Right renal pelvis (tissue), 4 donors: ENCODE results near the gene LSM6. TPM values are rescaled to one million over a fixed set of nuclear protein-coding genes. Genes with fewer than 3 reads are reported as not detected.

Experiments used
- DNase-seq, 4 donors: peaks; one replicate each; pipeline ENCODE4 v3.0.0-alpha.2; 2013; ENCODE audit warnings: low read depth in 4 of 4, low spot score in 3 of 4, missing footprints in 1 of 4
- polyA plus RNA-seq, 4 donors: library from polyadenylated mRNA; unstranded; fragments of 120-200 nt; gene quantifications; one replicate each; pipeline ENCODE4 v1.2.1, GENCODE V29; 2013; ENCODE audit not compliant: insufficient read length in 4 of 4

LSM6 gene
- 10 to 100 TPM; 57.5 to 66.3 (median 60.0) TPM for polyA plus RNA-seq

GRCh38 chr4:146175541-146176453 lies at the start of gene LSM6:
Gene LSM6 (plus strand): TSS chr4:146175718. CDS start chr4:146182922, 7,204 bp downstream.
- peak; percentile 74 to 82 (median 80) for DNase-seq

DNA sequence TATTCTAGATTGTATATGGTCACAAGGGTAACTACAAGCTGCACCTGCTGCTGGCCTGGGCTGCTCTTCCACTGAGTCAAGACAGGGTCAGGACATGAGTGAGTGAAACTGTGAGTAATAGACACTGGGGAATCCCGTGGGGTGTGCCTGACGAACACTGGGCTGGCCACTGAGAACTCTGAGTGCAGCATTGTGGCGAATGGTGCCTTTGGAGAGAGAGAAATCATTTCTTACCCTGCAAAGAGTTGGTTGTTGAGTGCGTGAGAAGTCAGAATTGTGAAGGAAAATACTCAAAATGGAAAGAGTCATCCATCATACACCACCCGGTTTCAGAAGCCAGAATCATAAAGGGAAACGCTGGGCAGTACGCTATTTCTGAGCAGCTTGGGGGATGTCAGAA lies 43.1 kb upstream of the LSM6 start:
- no peak for DNase-seq

DNA sequence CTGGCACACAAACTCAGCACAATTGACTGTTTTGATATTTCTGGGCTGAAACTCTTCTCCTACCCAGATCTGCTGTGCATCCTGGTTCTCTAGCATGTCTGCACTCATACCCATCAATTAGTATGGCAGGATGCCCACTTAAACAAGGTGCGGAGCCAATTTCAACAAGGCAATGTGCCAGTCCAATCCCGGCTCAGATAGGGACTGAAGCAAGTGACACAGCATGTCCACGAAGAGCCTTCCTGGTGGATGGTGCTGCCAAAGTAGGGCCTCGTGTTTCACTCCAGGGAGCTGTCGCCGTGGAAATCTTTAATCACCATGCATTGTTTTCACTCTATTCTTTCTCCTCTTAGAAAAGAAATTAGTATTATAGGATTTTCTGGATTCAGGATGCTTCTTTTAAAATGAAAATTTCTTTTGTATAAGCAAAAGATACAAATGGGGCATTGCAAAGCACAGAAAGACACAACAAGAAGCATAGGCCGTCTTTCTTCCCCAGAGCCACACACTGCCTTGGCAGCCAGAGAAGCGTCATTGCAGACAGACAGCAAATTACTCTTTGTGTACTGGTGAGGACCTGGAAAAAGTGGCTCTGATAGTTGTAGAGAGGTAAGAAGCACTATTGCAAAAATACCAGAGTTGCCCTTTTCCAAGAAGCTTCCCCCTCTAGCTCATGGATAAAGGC lies 40.6 kb upstream of the LSM6 start:
- no peak for DNase-seq

DNA sequence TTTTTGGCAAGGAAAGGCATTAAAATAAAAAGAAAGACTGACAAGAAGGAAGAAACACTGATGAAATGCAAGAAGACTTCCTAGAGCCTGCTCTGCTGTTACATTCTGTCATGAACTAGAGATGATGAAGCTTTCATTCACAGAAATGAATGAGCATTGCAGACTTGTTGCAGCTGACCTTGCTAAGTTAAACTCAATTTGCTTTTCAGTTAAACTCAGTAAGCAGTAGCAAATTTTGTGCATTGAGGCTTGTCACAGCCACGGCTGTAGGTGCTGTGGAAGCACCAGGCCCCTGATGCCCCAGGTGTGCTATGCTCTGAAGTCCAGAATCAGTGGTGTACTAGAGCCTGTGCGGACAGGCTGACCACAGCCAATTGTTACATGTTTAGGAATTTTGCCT lies 39.6 kb upstream of the LSM6 start:
- DNase-seq, result no peak

DNA sequence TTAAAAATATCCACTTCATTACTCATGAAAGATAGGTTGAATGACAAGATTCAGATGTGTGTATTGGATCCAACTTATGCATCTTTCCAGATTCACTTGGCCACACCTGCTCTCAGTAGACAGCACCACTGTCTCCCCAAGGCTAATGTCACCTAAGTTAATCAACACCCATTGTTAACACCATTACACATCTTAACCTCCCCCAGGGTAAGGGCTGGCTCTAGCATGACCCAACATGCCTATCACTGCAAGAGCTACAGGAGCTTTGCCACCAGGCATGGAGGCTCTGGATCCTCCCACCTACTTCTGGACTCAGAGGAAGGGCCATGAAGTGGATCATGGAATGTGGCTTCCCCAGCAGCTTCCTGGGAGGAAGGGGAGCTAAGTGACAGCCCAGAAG lies 32.8 kb upstream of the LSM6 start:
- DNase-seq, result no peak

- no peak for DNase-seq
Measured at GRCh38 chr4:146143888-146144287, 31.6 kb upstream of the LSM6 start.

DNA sequence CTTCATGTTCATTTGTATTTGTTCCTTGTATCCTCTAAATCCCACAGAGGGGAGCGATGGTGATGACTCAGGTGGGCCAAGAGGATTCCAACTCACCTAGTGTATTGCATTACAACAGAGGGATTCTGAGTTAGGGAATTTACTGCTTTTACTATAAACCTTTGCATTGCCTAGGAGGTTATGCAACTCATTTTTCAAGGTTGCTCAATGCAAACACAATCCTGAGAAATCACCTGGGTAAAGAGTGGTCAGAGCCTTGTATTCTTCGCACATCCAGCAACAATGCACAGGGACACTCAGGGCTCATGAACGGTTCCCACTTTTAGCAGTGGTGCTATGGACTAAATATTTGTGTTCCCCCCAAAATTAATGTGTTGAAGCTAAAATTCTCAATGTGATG lies 28.6 kb upstream of the LSM6 start:
- DNase-seq, result no peak

DNA sequence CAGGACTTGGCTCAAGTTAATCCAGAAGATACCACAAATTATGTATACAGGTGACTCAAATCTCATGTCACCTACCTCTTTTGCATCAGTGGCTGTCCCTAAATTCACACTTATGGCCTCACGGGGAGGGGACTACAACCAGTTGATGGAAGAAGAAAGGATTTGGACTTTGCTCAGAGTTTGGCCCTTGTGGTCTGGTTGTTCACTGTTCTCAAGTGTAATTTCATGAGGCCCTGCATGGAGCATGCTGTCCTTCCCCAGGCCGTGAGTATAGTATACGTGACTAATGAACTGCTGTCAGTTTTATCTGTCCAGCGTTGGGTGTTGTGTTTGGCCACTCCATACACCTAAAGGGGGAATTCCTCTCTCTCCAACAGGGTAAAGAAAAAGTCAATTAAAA lies 27.5 kb upstream of the LSM6 start:
- no peak for DNase-seq

GRCh38 chr4:146154057-146154456 lies 21.5 kb upstream of the LSM6 start:
- no peak for DNase-seq

GRCh38 chr4:146155152-146155724 lies 20.3 kb upstream of the LSM6 start:
- no peak for DNase-seq

DNA sequence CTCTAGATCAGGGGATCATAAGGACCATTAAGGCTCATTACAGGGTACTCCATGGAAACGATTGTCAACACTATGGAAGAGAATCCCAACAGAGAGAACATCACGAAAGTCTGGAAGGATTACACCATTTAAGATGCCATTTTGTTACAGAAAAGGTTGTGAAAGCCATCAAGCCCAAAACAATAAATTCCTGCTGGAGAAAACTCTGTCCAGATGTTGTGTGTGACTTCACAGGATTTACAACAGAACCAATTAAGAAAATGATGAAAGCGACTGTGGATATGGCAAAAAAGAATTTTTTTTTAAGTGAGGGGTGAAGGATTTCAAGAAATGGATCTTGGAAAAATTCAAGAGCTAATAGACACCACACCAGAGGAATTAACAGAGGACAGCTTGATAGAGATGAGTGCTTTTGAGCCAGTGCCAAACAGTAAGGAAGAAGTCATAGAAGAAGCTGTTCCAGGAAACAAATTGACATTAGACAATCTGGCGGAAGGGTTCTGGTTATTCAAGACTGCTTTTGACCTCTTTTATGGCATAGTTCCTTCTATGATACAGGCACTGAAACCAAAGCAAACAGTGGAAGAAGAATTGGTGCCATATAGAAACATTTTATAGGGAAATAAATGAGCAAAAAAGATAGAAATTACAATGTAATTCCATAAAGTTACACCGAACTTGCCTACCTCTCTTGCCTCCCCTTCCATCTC lies 17.3 kb upstream of the LSM6 start:
- no peak for DNase-seq

- DNase-seq, result no peak
Measured at GRCh38 chr4:146159384-146160058, 16.0 kb upstream of the LSM6 start.

DNA sequence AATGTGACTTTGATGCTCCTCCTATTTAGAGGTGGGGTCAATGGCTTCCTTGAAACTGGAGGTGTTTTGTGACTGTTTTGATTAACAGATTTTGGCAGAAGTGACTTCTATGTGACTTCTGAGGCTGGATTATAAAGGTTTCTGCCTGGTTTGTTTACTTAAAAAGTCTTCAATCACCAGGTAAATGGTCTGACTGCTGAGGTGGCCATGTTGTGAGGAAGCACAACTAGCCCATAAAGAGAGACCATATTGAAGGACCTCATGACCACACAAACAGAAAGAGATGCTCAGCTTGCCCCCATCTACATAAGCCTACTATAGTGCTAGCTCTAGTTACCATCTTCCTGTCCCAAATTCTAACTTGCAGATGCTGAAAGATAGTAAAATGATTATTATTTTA lies 14.3 kb upstream of the LSM6 start:
- DNase-seq, result no peak

DNA sequence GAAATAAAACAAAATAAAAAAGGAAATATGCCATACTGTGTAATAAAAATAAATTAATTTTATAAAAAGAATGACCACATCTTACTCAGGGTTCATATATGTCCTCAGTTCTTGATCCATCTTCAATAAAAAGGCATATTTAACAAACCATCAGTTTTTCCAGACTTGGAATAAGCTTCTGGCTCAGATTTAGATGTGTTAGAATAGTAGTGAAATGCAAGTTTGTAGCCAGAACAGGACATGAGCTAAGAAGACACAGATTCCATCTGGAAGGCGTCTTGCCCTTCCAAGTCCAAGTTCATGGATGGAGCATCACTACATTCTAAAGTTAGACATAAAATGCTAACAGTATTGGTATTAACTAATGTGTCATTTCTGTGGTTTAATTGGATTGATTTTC lies 10.3 kb upstream of the LSM6 start:
- no peak for DNase-seq

DNA sequence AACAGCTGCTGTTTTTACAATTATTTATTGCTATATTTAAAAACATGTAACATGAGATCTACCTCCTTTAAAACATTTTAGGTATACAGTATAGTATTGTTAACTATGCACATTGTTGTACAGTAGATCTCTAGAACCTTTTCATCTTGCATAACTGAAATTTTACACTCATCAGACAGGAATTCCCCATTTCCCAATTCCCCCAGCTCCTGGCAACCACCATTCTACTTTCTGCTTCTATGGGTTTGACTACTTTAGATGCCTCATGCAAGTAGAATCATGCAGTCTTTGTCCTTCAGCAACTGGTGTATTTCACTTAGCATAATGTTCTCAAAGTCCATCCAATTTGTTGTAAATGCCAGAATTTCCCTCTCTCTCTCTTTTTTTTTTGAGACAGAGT lies 9.7 kb upstream of the LSM6 start:
- DNase-seq, result no peak

DNA sequence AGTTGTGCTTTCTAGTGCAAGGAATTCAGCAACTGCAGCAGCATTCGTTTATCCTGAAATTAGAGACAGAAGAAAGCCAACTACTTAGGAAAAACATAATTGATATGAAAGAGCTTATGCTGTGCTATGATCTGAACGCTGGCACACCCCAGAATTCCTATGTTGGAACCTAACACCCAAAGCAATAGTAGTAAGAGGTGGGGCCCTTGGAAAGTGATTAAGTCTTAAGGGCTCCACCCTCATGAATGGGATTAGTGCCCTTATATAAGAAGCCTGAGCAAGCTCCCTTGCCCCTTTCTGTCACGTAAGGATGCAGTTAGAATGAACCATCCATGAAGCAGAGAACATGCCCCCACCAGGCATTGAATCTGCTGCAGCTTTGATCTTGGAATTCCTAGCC lies 5.4 kb upstream of the LSM6 start:
- DNase-seq, result no peak

GRCh38 chr4:146176891-146177290 lies 1.4 kb downstream of the LSM6 start:
- DNase-seq, result no peak

DNA sequence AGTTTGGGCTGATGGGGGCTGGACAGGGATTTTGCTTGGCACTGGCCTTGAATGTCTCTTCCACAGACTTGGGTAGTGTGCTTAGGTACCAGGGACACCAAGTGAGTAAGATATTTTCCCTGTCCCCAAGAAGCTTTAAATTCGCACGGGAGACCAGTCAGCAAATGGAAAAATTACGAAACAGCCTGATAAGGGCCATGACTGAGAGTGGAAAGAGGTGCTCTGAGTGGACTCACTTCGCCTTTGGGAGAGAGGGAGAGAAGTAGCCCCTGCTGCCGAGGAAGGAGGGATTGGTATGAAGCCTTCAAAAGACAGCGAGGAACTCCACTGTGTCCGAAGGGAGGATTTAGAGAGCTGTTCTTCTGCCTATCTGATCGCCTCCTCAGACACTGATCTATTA lies 2.6 kb downstream of the LSM6 start:
- DNase-seq, result no peak

GRCh38 chr4:146179784-146180370 lies 4.4 kb downstream of the LSM6 start:
- DNase-seq, result no peak

GRCh38 chr4:146182443-146182842 lies 6.9 kb downstream of the LSM6 start:
- DNase-seq, result no peak
